HG02938 (cell line): ENCODE results near the gene NTNG2.

Experiments used
- ATAC-seq: cut with Tn5 transposase; IDR thresholded peaks from one replicate; pipeline ENCODE4 v1.9.1; 2021; ENCODE audit warnings: mild to moderate bottlenecking, moderate library complexity; ENCODE audit not compliant: unreplicated experiment

The NTNG2 gene

DNA sequence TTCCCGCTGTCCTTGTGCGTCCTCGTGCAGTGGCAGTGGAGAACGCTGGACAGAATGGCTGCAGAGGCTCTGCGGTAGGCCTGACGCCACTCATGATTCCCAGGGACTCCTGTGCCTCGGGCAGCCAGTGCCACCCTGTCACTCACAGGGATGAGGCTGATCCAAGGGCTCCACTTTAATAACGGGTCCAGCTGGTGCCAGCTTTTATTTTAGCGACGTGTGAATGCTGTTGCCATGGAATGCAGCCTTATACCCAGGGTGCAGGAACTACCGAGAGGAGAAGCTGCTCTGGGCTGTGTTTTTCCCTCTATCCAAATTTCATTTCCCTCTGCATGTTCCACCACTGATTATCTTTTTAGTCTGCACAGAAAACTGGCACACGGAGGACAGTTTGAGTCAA, 15.8 kb upstream of the NTNG2 start:
- ATAC-seq = no peak

DNA sequence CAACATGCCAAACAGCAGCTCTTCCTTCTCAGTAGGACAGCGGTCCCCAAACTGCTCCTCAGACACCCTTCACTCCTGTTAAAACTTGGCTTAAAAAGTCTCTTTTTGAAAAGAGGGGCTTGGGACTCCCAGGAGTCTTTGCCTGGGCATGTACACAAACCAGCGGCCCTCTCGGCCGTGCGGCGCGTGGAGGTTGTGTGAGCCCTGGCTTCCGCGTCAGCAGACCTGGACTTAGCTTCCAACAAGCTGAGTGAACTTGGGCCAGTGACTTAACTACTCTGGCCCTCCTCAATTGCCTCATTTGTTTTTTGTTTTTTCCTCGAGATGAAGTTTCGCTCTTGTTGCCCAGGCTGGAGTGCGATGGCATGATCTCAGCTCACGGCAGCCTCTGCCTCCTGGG, 15.3 kb upstream of the NTNG2 start:
- no peak for ATAC-seq

DNA sequence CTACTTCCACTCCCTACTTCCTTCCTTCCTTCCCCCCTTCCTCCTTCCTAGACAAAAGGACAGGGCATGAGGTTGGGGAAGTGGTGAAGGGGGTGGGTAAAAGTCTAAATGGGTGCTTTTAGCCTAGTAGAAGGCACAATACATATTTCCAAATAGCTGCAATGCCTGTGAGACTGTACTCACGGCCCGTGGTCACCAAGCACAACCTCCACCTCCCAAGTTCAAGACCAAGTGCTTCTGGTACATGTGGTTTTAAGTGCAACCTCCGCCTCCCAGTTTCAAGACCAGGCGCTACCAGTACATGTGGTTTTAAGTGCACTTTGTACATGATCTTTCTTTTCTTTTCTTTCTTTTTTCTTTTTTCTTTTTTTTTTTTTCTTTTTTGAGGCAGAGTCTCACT, 14.5 kb upstream of the NTNG2 start:
- ATAC-seq = no peak

DNA sequence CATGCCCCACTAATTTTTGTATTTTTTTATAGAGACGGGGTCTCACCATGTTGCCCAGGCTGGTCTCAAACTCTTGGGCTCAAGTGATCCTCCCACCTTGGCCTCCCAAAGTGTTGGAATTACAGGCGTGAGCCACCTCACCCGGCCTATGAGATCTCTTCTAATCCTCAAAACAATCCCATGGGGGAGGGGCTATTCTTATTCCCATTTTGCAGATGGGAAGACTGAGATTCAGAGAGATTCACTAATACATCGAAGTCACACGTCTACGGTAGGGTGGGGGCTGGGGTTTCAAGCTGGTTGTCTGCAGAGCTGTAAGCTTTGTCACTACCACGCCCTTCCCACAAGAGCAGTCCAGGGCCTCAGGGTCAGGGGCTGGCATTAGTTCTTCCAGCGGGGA, 14.0 kb upstream of the NTNG2 start:
- no peak for ATAC-seq

DNA sequence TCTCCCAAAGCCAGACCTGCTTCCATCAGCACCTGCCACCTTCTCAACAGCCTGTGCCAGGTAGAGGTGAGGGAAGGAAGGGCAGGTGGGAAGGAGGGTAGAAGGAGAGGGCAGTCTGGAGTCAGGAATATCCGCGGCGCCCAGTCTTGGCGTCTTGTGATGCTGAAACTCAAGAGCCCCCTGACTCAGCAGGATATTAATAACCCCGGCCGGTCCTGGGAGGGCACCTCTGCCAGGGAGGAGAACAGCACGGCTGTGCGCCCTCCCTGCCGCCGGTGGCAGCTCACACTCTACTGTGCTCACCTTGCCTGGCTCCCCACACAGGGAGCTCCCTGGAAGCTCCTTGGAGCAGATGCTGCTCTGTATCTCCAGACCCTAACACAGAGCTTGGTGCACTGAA, 11.6 kb upstream of the NTNG2 start:
- no peak for ATAC-seq

DNA sequence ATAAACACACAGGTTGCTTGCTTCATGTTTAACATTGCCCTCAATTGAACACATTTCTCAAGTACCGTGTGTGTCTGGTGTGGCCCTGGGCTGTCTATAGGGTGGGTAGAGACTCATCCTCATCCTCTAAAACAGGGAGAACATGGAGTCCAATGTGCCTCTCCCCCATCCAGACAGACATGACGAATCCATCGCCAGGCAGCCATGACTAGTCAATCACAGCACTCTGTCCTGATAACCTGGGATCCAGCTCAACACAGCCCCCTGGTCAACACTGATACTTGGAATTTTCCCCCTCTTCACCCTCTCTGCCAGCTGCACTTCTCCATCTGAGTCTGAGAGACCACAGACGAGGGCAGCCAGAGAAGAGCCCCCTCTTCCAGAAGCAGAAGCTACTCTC, 10.7 kb upstream of the NTNG2 start:
- ATAC-seq = no peak

DNA sequence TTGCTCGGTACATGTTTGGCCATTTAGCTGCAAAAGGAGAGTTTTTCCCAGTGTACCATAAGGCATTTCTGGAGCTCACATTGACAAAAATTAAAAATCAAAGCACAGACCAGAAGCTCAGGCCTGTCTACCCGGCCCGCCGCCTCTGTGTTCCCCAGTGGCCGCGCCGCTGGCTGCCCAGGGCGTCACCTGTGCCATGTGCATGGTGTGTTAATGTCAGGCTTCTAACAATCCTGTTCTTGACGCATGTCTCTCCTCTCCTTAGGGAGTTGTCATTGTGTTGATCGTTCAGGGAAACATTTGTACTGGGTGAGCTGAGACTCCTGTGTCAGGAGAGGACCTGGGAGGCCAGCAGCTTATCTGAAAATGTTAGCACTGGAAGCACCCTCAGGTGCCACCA, 9.6 kb upstream of the NTNG2 start:
- ATAC-seq = no peak

DNA sequence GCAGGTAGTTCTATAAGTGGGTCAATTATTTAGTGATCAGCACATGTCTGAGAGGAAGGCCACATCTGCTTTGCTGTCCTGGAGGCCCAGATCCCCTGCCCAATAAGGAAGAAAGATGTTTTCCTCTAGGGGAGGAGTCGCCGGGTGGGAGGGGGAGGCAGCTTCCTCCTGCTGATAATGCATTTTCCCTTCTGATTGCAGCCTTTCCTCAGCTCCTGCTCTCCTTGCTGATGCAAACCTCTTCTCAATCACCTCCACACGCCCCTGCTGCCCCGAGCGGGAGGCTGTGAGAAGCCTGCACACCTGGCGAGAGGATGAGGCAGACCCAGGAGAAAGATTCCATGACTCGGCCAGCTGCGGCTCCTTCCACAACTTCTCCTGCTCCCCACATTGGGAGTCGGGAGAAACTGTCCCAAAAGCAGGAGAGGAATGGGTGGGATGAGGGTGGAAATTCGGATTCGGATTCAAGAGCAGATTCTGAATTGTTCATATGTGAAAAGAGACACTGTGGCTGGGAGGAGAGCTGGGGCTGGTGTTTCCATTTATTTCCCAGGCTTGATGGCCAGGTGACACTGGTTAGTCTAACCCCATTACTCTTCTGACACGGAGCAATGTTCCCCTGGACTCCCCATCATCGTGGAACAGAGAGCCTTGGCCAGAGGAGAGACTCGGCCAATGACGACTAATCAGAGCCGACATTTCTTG, 6.8 kb upstream of the NTNG2 start:
- ATAC-seq = no peak

DNA sequence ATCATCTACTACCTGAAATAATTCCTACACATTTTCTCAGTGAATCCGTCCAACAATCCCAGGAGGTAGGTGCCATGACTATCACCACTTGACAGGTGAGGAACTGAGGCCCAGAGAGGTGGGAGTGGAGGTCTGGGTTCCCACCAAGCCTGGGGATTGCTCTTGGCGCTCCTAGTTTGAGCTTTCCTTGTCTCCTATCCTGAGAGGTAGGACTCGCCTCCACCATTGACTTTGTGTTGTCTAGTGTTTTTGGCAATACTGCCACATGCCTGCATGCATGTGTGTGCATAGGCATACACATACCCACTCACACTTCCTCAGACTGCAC, 6.3 kb upstream of the NTNG2 start:
- no peak for ATAC-seq

DNA sequence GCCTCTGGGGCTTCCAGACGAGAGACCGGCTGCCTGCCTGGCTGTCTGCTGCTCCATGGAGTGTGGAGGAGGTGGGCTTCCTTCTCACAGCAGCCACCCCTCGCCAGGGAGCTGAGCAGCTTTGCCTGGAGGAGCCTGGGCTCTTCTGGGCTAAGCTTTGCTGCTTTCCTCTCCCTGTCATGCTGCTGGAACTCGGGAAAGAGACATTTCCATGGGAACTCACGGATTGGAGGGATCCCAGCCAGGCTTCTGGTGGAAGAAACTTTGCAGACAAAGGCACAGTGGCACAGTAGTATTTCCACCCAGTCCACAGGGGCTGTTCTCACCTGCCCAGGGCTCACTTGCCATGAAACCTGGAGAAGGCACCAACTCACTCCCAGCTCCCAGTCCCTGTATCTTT, 5.6 kb upstream of the NTNG2 start:
- ATAC-seq = no peak

DNA sequence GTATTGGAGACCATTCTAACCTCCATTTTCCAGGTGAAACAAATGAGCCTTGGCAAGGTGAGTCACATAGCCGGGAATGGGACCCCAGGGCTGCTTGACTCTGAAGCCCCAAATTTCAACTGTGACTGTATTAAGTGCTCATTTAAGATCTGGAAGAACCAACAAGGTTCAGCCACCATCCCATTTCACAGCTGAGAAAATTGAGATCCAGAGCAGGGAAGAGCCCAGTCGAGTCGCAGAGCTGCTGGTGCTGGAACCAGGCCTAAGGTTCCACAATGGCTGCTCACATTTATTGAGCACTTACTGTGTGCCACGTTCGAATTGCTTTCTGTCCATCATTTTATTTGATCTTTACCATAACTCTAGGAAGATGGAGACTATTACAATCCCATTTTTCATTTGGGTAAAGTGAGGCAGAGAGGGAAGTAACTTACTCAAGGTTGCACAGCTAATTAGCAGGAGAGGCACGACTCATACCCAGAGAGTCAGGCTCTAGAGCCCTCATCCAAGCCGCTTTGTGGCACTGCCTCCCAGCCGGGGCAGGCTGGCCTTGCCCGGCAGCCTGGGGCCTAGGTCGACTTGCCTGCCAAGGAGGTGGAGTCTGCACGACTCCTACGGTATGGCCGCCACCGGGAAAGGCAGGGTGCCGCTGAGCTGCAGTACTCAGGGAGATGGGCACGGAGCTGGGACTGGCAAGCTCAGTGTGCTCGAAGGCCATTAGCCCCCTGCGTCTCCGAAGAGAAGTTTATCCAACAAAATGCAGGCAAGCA, 4.3 kb upstream of the NTNG2 start:
- ATAC-seq = no peak

DNA sequence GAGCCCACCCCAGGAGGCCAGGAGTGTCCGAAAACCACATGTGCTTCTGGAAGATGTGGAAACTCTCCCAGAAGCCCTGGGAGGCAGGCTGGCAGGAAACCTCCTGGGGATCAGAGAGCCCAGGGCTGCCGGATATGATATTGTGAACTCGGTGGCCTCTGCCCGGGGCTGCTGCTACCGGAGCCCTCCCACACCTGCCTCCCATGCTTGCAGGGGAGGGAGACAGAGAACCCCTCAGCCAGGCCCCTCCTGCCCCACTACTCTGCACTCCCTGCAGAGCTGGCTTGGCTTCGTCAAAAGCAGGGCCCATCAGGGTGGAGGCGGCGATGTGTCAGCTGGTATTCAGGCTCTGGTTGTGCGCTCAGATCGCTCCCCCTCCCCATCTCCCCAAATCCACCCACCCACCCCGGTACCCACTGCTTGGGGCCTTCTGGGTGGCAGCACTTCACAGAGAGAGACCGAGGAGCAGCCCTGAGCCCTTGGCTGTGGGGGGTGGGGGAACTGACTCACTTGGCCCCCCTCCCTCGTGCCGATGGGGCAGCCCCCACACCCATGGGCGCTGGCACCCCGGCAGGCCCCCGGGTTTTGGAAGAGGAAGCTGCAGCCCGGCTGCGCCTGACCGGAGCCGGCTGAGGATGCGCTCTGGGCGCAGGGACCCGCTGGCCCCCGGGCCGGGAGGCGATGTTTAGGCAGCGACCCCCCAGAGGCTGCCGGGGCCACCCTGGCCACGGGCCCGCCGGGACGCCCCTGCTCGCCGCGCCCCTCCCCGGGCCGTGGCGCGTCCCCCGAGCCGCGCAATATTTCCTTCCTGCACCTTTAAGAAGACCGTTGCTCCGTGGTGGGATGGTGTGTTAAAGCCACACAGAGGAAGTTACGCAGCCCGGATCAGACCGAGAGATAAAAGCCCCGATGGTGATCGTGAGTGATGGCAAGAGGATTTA, 786 bp upstream of the NTNG2 start:
- no peak for ATAC-seq

DNA sequence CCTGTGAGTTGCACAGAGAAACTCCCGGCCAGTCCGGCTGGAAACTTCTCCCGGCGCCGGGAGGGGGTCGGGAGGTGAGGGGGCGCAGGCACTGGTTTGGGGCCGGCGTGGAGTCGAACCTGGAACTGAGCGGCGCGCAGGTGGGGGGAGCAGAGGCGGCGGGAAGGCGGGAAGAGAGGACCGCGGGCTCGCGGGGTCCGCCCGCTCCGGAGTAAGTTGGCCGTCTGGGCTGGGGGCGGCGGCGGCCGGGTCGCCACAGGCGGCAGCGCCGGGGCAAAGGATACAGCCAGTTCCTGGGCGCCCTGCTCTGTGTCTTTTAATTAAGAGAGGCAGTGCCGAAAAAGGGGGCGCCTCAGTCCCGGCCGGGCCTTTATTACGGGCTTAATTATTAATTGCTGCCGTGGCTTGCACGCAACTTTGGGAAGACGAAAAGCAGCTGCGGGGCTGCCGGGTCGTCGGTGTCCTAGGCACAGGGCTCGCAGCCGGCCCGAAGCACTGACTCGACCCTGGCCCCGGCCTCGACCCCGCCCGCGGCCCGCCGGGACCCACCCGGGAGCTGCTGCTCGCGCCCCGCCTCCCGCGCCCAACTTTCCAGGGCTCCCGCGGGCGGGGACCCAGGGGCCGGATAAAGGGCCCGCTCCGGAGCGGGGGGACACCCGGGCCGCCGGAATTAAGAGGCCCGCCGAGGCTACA, 1.1 kb downstream of the NTNG2 start:
- no peak for ATAC-seq

DNA sequence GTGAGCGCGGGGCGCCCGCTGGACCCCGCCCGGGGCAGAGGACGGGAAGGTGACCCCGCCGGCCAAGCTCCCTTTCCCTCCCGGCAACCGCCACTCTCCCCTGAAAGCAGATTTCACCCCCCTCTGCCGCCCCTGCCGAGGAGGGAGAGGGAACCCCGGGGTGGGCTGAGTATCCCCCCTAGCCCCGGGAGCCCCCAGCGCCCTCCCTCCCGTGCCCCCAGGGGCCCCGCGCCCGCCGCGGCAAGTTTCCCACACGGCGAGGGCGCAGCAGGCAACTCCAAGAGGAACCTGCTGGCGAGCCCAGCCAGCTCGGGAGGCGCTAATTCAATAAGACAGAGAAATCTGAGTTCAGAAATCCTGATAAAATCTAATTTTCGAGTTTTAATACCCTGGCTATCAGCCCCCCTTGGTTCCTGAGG, 1.6 kb downstream of the NTNG2 start:
- no peak for ATAC-seq

DNA sequence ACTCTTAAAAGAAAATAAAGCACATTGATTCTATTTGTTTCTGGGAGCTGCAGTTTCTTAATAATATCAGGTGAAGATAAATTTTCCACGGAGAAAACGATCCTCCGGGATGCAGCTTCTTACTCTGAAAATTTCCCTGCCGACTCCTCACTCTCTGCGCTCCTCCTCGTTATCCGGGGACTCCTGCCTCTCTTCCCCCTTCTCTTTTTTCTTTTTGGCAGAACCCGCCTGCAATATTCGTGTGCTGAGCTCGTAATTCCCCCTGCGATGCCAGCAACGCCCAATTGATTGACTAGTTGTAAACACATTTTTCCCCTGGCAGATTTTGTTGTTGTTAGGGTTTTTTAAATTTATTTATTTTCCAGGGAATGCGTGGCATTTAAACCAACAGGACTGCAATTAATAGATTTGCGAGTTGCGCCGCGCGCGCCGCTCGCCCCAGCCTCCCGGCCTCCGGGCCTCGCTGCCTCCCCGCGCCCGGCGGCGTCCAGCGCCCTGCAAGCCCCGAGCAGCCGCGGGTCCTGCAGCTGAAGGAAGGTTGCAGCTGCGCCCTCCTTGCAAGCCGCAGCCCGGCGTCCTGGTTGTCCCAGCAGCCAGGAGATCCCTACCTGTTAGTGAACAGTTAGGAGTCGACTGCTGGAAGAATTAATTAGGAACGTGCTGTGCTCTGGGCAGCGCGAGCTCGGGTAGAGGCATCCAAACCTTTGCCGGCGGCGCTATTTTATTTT, 2.2 kb downstream of the NTNG2 start:
- no peak for ATAC-seq

DNA sequence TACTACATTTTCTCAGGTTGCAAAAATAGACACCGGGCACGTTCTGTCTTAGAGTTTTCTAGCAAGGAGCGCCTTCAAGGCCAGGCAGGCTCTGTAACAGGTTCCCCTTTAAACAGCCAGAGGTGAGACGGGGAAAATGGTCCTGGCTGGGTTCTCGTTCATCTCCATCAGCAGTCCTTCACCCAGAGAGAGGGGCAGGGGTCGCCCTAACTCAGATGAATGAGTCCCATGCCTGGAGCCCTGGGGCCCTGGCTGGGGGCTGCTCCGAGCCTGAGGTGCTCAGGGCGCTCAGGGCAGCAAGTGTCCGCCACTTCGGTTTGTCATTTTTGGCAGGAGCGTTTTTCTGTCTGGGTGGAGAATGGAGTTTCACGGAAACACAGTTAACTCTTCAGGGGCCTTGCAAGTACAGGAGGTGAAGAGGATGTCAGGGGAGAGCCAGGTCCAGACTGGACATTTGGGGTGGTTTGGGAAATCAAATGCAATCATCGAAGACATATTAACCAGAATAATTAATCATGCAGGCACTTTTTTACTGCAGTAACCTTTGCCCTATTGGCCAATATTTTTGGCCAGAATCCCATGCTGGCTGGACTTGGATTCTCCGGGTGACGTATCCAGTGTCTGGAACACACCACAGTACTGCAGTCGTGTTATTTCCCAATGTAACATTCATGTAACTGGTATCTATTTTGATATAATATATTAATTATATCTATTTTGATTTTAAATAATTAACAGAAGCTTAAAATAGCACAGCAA, 2.9 kb downstream of the NTNG2 start:
- no peak for ATAC-seq

DNA sequence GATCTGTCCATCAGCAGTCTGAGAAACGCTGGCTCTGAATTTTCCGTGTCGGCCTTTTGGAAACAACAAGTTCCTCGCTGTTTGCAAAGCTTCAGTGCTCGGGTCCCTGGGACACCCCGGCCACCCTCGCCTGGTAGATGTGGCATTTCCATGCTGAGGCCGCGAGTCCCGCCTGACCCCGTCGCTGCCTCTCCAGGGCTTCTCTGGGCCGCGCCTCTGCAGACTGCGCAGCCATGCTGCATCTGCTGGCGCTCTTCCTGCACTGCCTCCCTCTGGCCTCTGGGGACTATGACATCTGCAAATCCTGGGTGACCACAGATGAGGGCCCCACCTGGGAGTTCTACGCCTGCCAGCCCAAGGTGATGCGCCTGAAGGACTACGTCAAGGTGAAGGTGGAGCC, 4.7 kb downstream of the NTNG2 start:
- ATAC-seq = no peak

DNA sequence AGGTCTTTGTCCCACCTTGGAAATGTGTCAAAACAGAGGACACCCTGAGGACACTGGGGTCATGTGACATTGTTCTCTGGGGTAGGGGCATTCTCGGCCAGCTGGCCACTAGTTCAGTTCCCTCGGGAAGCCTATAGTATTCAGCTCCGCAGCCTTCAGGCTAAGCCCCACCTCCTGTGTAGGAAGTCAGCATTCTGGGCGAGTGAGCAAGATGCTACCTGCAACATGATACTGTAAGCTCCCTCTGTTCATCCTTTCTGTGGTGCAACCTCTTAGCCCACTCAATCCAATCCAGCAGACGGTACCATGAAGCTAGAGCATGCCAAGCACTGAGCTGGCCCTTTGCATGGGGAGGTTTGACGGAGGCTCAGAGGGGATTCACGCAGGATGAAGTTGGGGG, 5.3 kb downstream of the NTNG2 start:
- ATAC-seq = no peak

DNA sequence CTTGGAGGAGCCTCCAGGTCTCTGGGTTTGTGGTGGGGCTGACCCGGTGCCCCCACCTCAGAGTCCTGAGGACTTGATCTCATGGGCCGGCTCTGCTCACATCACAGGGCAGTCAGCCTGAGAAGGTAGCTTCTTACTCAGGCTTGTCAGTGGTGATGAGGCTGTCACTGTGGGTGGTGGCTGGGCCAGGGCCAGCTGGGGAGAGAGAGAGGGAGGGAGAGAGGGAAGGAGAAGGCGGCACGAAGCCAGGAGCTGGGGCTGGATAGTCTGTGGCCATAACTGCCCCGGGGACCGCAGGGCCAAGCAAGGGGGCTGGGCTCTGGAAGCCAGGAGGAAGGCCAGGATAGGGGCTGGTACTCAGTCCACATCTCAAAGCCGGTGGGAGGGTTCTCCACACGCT, 6.5 kb downstream of the NTNG2 start:
- no peak for ATAC-seq

DNA sequence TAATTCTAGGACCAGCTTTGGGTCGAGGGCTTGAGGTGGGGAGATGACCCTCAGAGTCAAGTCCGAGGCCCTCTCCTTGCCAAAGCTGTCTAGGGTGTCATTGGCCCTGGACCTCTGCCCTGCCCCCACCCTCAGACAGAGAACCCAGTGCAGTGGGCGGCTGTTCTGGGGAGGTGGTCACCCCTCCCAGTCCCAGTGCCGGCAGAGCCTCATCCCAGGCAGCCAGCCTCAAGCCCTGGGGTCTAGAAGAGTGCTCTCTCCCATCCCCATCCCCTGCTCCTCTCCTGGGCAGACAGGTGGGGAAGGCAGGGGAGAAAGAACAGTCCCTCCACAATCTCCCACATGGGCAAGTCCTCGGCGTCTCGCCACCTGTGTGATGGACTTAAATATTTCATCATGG, 7.0 kb downstream of the NTNG2 start:
- no peak for ATAC-seq
